A549 (cell line): ENCODE results near the gene CYP4F8.

Experiments
- CBX8 ChIP-seq: fragments of 200-600 bp; sonication (generic); IDR thresholded peaks from 2 replicates; pipeline ENCODE4 v1.6.1; 2016
- CTCF ChIP-seq: fragments of >200 bp; sonication (Bioruptor Twin); formaldehyde crosslinking; IDR thresholded peaks from 3 replicates; pipeline ENCODE4 v1.5.1; 2016
- EP300 ChIP-seq, 2 experiments: fragments of >200 bp; sonication (Bioruptor Twin); formaldehyde crosslinking; IDR thresholded peaks; 2 replicates in 1 of 2; 3 replicates in 1 of 2; pipeline ENCODE4 v1.6.1; 2016 to 2017
- ESRRA ChIP-seq: fragments of 150-350 bp; IDR thresholded peaks from 2 replicates; pipeline ENCODE4 v1.6.1; 2014; ENCODE audit warnings: mild to moderate bottlenecking, low read length, borderline replicate concordance
- HMGXB4 ChIP-seq: fragments of 250-450 bp; sonication (Bioruptor Pico); IDR thresholded peaks from 2 replicates; pipeline ENCODE4 v1.5.0; 2021; ENCODE audit warnings: mild to moderate bottlenecking, moderate library complexity, borderline replicate concordance
- KDM1A ChIP-seq: fragments of 200-600 bp; sonication (generic); IDR thresholded peaks from 2 replicates; pipeline ENCODE4 v1.6.1; 2016; ENCODE audit warnings: low read depth, mild to moderate bottlenecking
- MAFK ChIP-seq: fragments of 450-650 bp; IDR thresholded peaks from 2 replicates; pipeline ENCODE4 v1.6.1; 2014; ENCODE audit not compliant: partially characterized antibody
- MYC ChIP-seq: IDR thresholded peaks from 2 replicates; pipeline ENCODE4 v1.6.1; 2012; ENCODE audit warnings: mild to moderate bottlenecking, inconsistent platforms, low read length, improper control_type of control experiment, borderline replicate concordance
- POLR2A ChIP-seq: IDR thresholded peaks from 2 replicates; pipeline ENCODE4 v1.6.1; 2012; ENCODE audit warnings: mild to moderate bottlenecking, low read length
- RARB ChIP-seq: fragments of 250-450 bp; sonication (Bioruptor Pico); IDR thresholded peaks from 2 replicates; pipeline ENCODE4 v1.8.0; 2021; ENCODE audit warnings: mild to moderate bottlenecking, moderate library complexity
- REST ChIP-seq: fragments of 200-600 bp; sonication (generic); IDR thresholded peaks from 2 replicates; pipeline ENCODE4 v1.6.1; 2016; ENCODE audit warnings: antibody characterized with exemption, mild to moderate bottlenecking, moderate library complexity
- RNF2 ChIP-seq: fragments of 200-600 bp; sonication (generic); IDR thresholded peaks from 2 replicates; pipeline ENCODE4 v1.6.1; 2016; ENCODE audit warnings: low read depth, mild to moderate bottlenecking, antibody characterized with exemption, moderate library complexity, borderline replicate concordance
- USF2 ChIP-seq: fragments of 450-650 bp; IDR thresholded peaks from 2 replicates; pipeline ENCODE4 v1.6.1; 2014; ENCODE audit warnings: antibody characterized with exemption

- TF ChIP-seq EP300 (IDR thresholded peaks at IDR 0.05) = no peak
- TF ChIP-seq MAFK = no peak
- no peak for TF ChIP-seq RNF2
- TF ChIP-seq ESRRA = no peak
- no peak for TF ChIP-seq CTCF
- no peak for TF ChIP-seq REST
- TF ChIP-seq MYC = no peak
- no peak for TF ChIP-seq CBX8
- TF ChIP-seq POLR2A = no peak
- no peak for TF ChIP-seq USF2
- TF ChIP-seq RARB (CRISPR knock-in tag) = no peak
- no peak for TF ChIP-seq KDM1A
- no peak for TF ChIP-seq HMGXB4
Measured at GRCh38 chr19:15679089-15679488, 64.1 kb downstream of the CYP4F8 start.
